Vein endothelial cell (primary cell): ENCODE results near the gene PIEZO1. TPM values are rescaled to one million over a fixed set of nuclear protein-coding genes. Genes with fewer than 3 reads are reported as not detected.

Experiments used
- total RNA-seq: library from RNA; depleted of rRNA; stranded (reverse); fragments of >200 nt; gene quantifications from 2 replicates; pipeline ENCODE4 v1.2.3, GENCODE V29; 2012

PIEZO1 gene, protein sequence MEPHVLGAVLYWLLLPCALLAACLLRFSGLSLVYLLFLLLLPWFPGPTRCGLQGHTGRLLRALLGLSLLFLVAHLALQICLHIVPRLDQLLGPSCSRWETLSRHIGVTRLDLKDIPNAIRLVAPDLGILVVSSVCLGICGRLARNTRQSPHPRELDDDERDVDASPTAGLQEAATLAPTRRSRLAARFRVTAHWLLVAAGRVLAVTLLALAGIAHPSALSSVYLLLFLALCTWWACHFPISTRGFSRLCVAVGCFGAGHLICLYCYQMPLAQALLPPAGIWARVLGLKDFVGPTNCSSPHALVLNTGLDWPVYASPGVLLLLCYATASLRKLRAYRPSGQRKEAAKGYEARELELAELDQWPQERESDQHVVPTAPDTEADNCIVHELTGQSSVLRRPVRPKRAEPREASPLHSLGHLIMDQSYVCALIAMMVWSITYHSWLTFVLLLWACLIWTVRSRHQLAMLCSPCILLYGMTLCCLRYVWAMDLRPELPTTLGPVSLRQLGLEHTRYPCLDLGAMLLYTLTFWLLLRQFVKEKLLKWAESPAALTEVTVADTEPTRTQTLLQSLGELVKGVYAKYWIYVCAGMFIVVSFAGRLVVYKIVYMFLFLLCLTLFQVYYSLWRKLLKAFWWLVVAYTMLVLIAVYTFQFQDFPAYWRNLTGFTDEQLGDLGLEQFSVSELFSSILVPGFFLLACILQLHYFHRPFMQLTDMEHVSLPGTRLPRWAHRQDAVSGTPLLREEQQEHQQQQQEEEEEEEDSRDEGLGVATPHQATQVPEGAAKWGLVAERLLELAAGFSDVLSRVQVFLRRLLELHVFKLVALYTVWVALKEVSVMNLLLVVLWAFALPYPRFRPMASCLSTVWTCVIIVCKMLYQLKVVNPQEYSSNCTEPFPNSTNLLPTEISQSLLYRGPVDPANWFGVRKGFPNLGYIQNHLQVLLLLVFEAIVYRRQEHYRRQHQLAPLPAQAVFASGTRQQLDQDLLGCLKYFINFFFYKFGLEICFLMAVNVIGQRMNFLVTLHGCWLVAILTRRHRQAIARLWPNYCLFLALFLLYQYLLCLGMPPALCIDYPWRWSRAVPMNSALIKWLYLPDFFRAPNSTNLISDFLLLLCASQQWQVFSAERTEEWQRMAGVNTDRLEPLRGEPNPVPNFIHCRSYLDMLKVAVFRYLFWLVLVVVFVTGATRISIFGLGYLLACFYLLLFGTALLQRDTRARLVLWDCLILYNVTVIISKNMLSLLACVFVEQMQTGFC (N-terminal part only)
- total RNA-seq = 239 and 332 TPM in 2 replicates

GRCh38 chr16:88785106-88785924 is at the start of gene PIEZO1:
Gene PIEZO1, minus strand, starts transcription at chr16:88785220. Its CDS starts 256 bp downstream, at chr16:88784964.

GRCh38 chr16:88811769-88812512 is 26.9 kb upstream of the PIEZO1 start, which contains the start of gene APRT:
Gene APRT, minus strand, starts transcription at chr16:88811928. Its CDS starts 29 bp downstream, at chr16:88811899.

GRCh38 chr16:88803264-88803987 is 18.4 kb upstream of the PIEZO1 start, which contains the start of gene CDT1:
Gene CDT1, plus strand, starts transcription at chr16:88803789. Its CDS starts 43 bp downstream, at chr16:88803832.

DNA sequence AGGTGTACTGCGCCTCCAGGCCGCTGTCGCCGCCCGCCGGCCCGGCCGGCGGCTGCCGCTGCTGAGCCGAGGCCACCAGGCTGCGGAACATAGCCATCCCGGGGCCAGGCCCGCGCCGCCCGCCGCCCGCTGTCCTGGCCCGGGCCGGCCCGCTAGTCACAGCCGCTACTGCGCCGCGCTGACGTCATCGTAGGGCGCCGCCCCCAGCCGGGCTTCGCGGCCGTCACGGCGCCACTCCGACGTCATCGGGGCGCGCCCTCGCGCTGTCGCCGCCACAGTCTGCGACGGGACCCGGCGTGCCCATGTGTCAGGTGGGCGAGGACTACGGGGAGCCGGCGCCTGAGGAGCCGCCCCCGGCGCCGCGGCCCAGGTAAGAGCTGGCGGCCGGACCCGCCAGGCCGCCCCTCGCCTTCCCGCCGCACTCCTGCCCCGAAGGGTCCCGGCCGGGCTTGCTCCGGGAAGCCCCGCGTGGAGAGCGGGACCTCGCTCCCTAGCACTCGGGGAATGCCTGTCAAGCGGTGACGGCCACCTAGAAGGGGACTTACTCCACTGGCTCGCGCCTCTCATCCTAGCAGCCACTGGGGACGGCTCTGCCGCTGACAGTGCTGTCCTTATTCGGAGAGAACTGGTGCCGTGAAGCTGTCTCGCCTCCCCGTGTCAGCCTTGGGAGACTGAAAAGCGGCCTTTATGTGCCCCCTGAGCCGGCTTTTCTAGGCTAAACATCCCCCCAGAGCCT is 78.6 kb downstream of the PIEZO1 start, which contains the start of the genes CTU2 and RNF166:
CTU2 (plus strand) TSS at position 275 of the 736 bp plus-strand sequence; CDS start at position 303, 28 bp downstream.
RNF166 (minus strand) TSS at position 180 of the 736 bp plus-strand sequence; CDS start at position 97, 83 bp downstream.

GRCh38 chr16:88686439-88687253 is 98.4 kb downstream of the PIEZO1 start, which contains the start of gene SNAI3:
Gene SNAI3, minus strand, starts transcription at chr16:88686507. Its CDS starts 101 bp downstream, at chr16:88686406.

Other genes with a start within 250 kb of the PIEZO1 start
- 15.7 and 16.3 TPM in 2 replicates for gene ZC3H18, start 214.8 kb downstream of the PIEZO1 start, total RNA-seq
- gene IL17C, start 146.6 kb downstream of the PIEZO1 start, total RNA-seq = 0.10 and 0.33 TPM in 2 replicates
- 124 and 270 TPM in 2 replicates for gene CYBA, start 134.2 kb downstream of the PIEZO1 start, total RNA-seq
- 36.3 and 50.8 TPM in 2 replicates for gene MVD, start 122.1 kb downstream of the PIEZO1 start, total RNA-seq
- 0.19 and 0.33 TPM in 2 replicates for gene SNAI3, start 98.7 kb downstream of the PIEZO1 start, total RNA-seq
- 18.0 and 27.8 TPM in 2 replicates for gene RNF166, start 78.8 kb downstream of the PIEZO1 start, total RNA-seq
- 26.7 and 36.6 TPM in 2 replicates for gene CTU2, start 78.7 kb downstream of the PIEZO1 start, total RNA-seq
- gene CDT1, start 18.6 kb upstream of the PIEZO1 start, total RNA-seq = 12.1 and 14.7 TPM in 2 replicates
- gene APRT, start 26.7 kb upstream of the PIEZO1 start, total RNA-seq = 96.6 and 121 TPM in 2 replicates
- gene GALNS, start 71.7 kb upstream of the PIEZO1 start, total RNA-seq = 19.9 and 30.8 TPM in 2 replicates
- gene TRAPPC2L, start 71.9 kb upstream of the PIEZO1 start, total RNA-seq = 47.6 and 54.9 TPM in 2 replicates
- not detected in 2 replicates for gene PABPN1L, start 81.4 kb upstream of the PIEZO1 start, total RNA-seq
- 0.19 TPM in 1 of 2 replicates, not detected in the other for gene CBFA2T3, start 192.0 kb upstream of the PIEZO1 start, total RNA-seq